Astrocyte (in vitro differentiated cells and primary cell): ENCODE measurements around the gene ZCCHC10. TPM values are rescaled to one million over a fixed set of nuclear protein-coding genes. Genes with fewer than 3 reads are reported as not detected.
"Not testable (repeated sequence)": the region's sequence is repeated elsewhere in the genome, so short reads cannot be mapped to it uniquely, and the experiment has no call there.

ENCODE experiments used
- DNase-seq: peaks from one replicate; pipeline ENCODE4 v3.0.0-alpha.2; 2010; ENCODE audit warnings: low read depth
- FAIRE-seq: peaks from 2 replicates; lab custom pipeline; 2011; peaks lifted over from hg19 to GRCh38; lab: Jason Lieb, UNC
- H2AFZ ChIP-seq: 2 replicates; pipeline ENCODE4 v1.6.0; 2012; ENCODE audit warnings: low read depth, low read length, inconsistent platforms
- H3K27ac ChIP-seq: 2 replicates; pipeline ENCODE4 v1.5.1; 2011; ENCODE audit warnings: low read depth, low read length, inconsistent platforms
- H3K27me3 ChIP-seq: 2 replicates; pipeline ENCODE4 v1.6.0; 2011; ENCODE audit warnings: low read length, inconsistent platforms; ENCODE audit not compliant: insufficient read depth
- H3K36me3 ChIP-seq: 2 replicates; pipeline ENCODE4 v1.5.1; 2011; ENCODE audit warnings: low read length, inconsistent platforms; ENCODE audit not compliant: insufficient read depth
- H3K4me1 ChIP-seq: 2 replicates; pipeline ENCODE4 v1.5.1; 2011; ENCODE audit warnings: low read length, inconsistent platforms; ENCODE audit not compliant: insufficient read depth
- H3K4me2 ChIP-seq: 2 replicates; pipeline ENCODE4 v1.6.0; 2012; ENCODE audit warnings: low read length, inconsistent platforms
- H3K4me3 ChIP-seq: 2 replicates; pipeline ENCODE4 v1.5.1; 2011; ENCODE audit warnings: low read depth, mild to moderate bottlenecking, low read length, inconsistent platforms; ENCODE audit not compliant: insufficient read depth
- H3K79me2 ChIP-seq: 2 replicates; pipeline ENCODE4 v1.6.0; 2012; ENCODE audit warnings: mild to moderate bottlenecking, low read length, inconsistent platforms; ENCODE audit not compliant: insufficient read depth
- H3K9ac ChIP-seq: 2 replicates; pipeline ENCODE4 v1.6.0; 2012; ENCODE audit warnings: mild to moderate bottlenecking, low read length, inconsistent platforms
- H3K9me3 ChIP-seq: 2 replicates; pipeline ENCODE4 v1.5.1; 2012; ENCODE audit warnings: low read depth, mild to moderate bottlenecking, low read length, inconsistent platforms; ENCODE audit not compliant: insufficient read depth
- H4K20me1 ChIP-seq: 2 replicates; pipeline ENCODE4 v1.6.0; 2012; ENCODE audit warnings: low read length, inconsistent platforms; ENCODE audit not compliant: insufficient read depth
- H3K27ac Mint-ChIP-seq: one replicate; pipeline ENCODE4 v1.8.0; 2021; ENCODE audit warnings: mild to moderate bottlenecking, mixed read lengths; ENCODE audit not compliant: unreplicated experiment
- H3K27me3 Mint-ChIP-seq: one replicate; pipeline ENCODE4 v1.8.0; 2021; ENCODE audit warnings: low read depth, mixed read lengths; ENCODE audit not compliant: unreplicated experiment
- H3K36me3 Mint-ChIP-seq: one replicate; pipeline ENCODE4 v1.8.0; 2021; ENCODE audit warnings: low read depth, mixed read lengths; ENCODE audit not compliant: unreplicated experiment
- H3K4me1 Mint-ChIP-seq: one replicate; pipeline ENCODE4 v1.8.0; 2021; ENCODE audit warnings: low read depth, mixed read lengths; ENCODE audit not compliant: unreplicated experiment
- H3K4me3 Mint-ChIP-seq: one replicate; pipeline ENCODE4 v1.8.0; 2021; ENCODE audit warnings: mild to moderate bottlenecking, moderate library complexity, mixed read lengths; ENCODE audit not compliant: unreplicated experiment
- H3K9me3 Mint-ChIP-seq: one replicate; pipeline ENCODE4 v1.8.0; 2021; ENCODE audit warnings: mild to moderate bottlenecking, mixed read lengths; ENCODE audit not compliant: unreplicated experiment
- EZH2 ChIP-seq: IDR thresholded peaks from 2 replicates; pipeline ENCODE4 v1.6.1; 2012; ENCODE audit warnings: mild to moderate bottlenecking, low read length, inconsistent platforms; ENCODE audit not compliant: insufficient read depth
- total RNA-seq: library from RNA; stranded (reverse); gene quantifications from 2 replicates; pipeline ENCODE4 v1.2.1, GENCODE V29; 2021
- TF ChIP-seq, protein P1 (sequence below): IDR thresholded peaks from 2 replicates; pipeline ENCODE4 v1.5.1; 2011; ENCODE audit warnings: low read depth, mild to moderate bottlenecking, inconsistent platforms, low read length, moderate library complexity; ENCODE audit not compliant: insufficient read depth

The ZCCHC10 gene
- total RNA-seq, 1 donor from 2014 or later = 29.1 TPM

GRCh38 chr5:132962429-132963021, 63.8 kb downstream of the ZCCHC10 start:
- H3K27ac ChIP-seq = peak overlapping the region; percentile 96
- H3K27ac Mint-ChIP-seq = peak overlapping the region; percentile 100
- no peaks in the 10 kb centered on the region for H3K27me3 Mint-ChIP-seq
- no peak for FAIRE-seq
- H3K9ac ChIP-seq = peak overlapping the region; percentile 98
- no peaks in the 10 kb centered on the region for H3K27me3 ChIP-seq
- peaks cover 47% of the 10 kb centered on the region for H4K20me1 ChIP-seq
- H3K4me1 Mint-ChIP-seq = peaks cover 8% of the 10 kb centered on the region
- peak overlapping the region; percentile 6 for H2AFZ ChIP-seq
- no peak for TF ChIP-seq EZH2
- TF ChIP-seq, protein P1, sequence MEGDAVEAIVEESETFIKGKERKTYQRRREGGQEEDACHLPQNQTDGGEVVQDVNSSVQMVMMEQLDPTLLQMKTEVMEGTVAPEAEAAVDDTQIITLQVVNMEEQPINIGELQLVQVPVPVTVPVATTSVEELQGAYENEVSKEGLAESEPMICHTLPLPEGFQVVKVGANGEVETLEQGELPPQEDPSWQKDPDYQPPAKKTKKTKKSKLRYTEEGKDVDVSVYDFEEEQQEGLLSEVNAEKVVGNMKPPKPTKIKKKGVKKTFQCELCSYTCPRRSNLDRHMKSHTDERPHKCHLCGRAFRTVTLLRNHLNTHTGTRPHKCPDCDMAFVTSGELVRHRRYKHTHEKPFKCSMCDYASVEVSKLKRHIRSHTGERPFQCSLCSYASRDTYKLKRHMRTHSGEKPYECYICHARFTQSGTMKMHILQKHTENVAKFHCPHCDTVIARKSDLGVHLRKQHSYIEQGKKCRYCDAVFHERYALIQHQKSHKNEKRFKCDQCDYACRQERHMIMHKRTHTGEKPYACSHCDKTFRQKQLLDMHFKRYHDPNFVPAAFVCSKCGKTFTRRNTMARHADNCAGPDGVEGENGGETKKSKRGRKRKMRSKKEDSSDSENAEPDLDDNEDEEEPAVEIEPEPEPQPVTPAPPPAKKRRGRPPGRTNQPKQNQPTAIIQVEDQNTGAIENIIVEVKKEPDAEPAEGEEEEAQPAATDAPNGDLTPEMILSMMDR = no peak
- H3K79me2 ChIP-seq = peaks cover 64% of the 10 kb centered on the region
- H3K9me3 Mint-ChIP-seq = no peaks in the 10 kb centered on the region
- H3K9me3 ChIP-seq = no peaks in the 10 kb centered on the region
- no peaks in the 10 kb centered on the region for H3K36me3 ChIP-seq
- H3K4me3 Mint-ChIP-seq = peak overlapping the region; percentile 99
- H3K4me1 ChIP-seq = peaks cover 4% of the 10 kb centered on the region
- peaks cover 4% of the 10 kb centered on the region for H3K36me3 Mint-ChIP-seq
- H3K4me3 ChIP-seq = peak overlapping the region; percentile 87
- DNase-seq = peak; percentile 72
- H3K4me2 ChIP-seq = peak overlapping the region; percentile 88

- no peak for FAIRE-seq
These were observed 64.5 kb downstream of the ZCCHC10 start for GRCh38 chr5:132961887-132962286.

GRCh38 chr5:132961123-132961815, 65.1 kb downstream of the ZCCHC10 start:
- H3K36me3 ChIP-seq, H3K36me3 Mint-ChIP-seq, H3K9me3 ChIP-seq, H3K27me3 Mint-ChIP-seq, H3K27me3 ChIP-seq, H3K9me3 Mint-ChIP-seq, H3K4me1 ChIP-seq, FAIRE-seq, H3K4me1 Mint-ChIP-seq, H2AFZ ChIP-seq: not testable (repeated sequence)
- H3K4me2 ChIP-seq = peak overlapping the region; percentile 88
- Mint-ChIP-seq H3K27ac (peak overlapping the region; percentile 100), H3K4me3 (peak overlapping the region; percentile 99)
- peaks cover 77% of the 10 kb centered on the region for H3K79me2 ChIP-seq
- peak overlapping the region; percentile 96 for H3K27ac ChIP-seq
- H3K9ac ChIP-seq = peak overlapping the region; percentile 98
- H3K4me3 ChIP-seq = peak overlapping the region; percentile 87
- DNase-seq = peak; percentile 36
- peaks cover 60% of the 10 kb centered on the region for H4K20me1 ChIP-seq

More at GRCh38 chr5:132961887-132962286, 64.5 kb downstream of the ZCCHC10 start:
- H3K27me3 ChIP-seq = no peaks in the 10 kb centered on the region
- Mint-ChIP-seq H3K4me1 (peaks cover 8% of the 10 kb centered on the region), H3K9me3 (no peaks in the 10 kb centered on the region), H3K27me3 (no peaks in the 10 kb centered on the region), H3K36me3 (peaks cover 4% of the 10 kb centered on the region), H3K27ac (peak overlapping the region; percentile 100), H3K4me3 (peak overlapping the region; percentile 99)
- H3K4me3 ChIP-seq = peak overlapping the region; percentile 87
- TF ChIP-seq EZH2 = no peak
- TF ChIP-seq, protein P1 = no peak
- H3K4me1 ChIP-seq = peaks cover 4% of the 10 kb centered on the region
- no peaks in the 10 kb centered on the region for H3K9me3 ChIP-seq
- H2AFZ ChIP-seq = no peak overlapping the region
- no peaks in the 10 kb centered on the region for H3K36me3 ChIP-seq
- H3K4me2 ChIP-seq = peak overlapping the region; percentile 88
- peaks cover 54% of the 10 kb centered on the region for H4K20me1 ChIP-seq
- peak; percentile 62 for DNase-seq
- H3K9ac ChIP-seq = peak overlapping the region; percentile 98
- peaks cover 70% of the 10 kb centered on the region for H3K79me2 ChIP-seq
- peak overlapping the region; percentile 96 for H3K27ac ChIP-seq

- H3K9me3 ChIP-seq, H3K4me2 ChIP-seq, H3K27me3 ChIP-seq, H3K36me3 ChIP-seq, DNase-seq, H3K9ac ChIP-seq, H3K4me1 ChIP-seq, H3K27ac ChIP-seq, FAIRE-seq, H3K4me3 ChIP-seq, H3K9me3 Mint-ChIP-seq, H3K27me3 Mint-ChIP-seq, H2AFZ ChIP-seq, H3K4me3 Mint-ChIP-seq: not testable (repeated sequence)
- H3K4me1 Mint-ChIP-seq = peaks cover 16% of the 10 kb centered on the region
- Histone ChIP-seq H4K20me1 (peaks cover 96% of the 10 kb centered on the region), H3K79me2 (peaks cover 96% of the 10 kb centered on the region)
- H3K36me3 Mint-ChIP-seq = peaks cover 10% of the 10 kb centered on the region
- peak overlapping the region; percentile 41 for H3K27ac Mint-ChIP-seq
These were observed 70.1 kb downstream of the ZCCHC10 start for GRCh38 chr5:132956166-132956799.
